DOHH2 (cell line): ENCODE data around the gene DOK6.

ENCODE experiments used
- H3F3A ChIP-seq: fragments of 200-600 bp; sonication (generic), shearing (Covaris generic); 2 replicates; pipeline ENCODE4 v1.6.0; 2016; ENCODE audit warnings: antibody characterized with exemption, mild to moderate bottlenecking; ENCODE audit not compliant: control insufficient read depth, insufficient read depth
- H3K27ac ChIP-seq: fragments of 200-600 bp; sonication (generic); 2 replicates; pipeline ENCODE4 v1.5.1; 2014; ENCODE audit warnings: low read depth, mild to moderate bottlenecking, low read length, moderate library complexity
- H3K27me3 ChIP-seq: fragments of 200-600 bp; sonication (generic); 2 replicates; pipeline ENCODE4 v1.6.1; 2014; ENCODE audit warnings: mild to moderate bottlenecking, low read length, mixed read lengths; ENCODE audit not compliant: control insufficient read depth
- H3K36me3 ChIP-seq: fragments of 200-600 bp; sonication (generic); 2 replicates; pipeline ENCODE4 v1.6.1; 2014; ENCODE audit warnings: mild to moderate bottlenecking, low read length, moderate library complexity, mixed read lengths; ENCODE audit not compliant: control insufficient read depth
- H3K4me1 ChIP-seq: fragments of 200-600 bp; sonication (generic); 2 replicates; pipeline ENCODE4 v1.6.1; 2014; ENCODE audit warnings: mild to moderate bottlenecking, low read length, mixed read lengths; ENCODE audit not compliant: control insufficient read depth
- H3K4me2 ChIP-seq: fragments of 200-600 bp; sonication (generic); 2 replicates; pipeline ENCODE4 v1.6.0; 2014; ENCODE audit warnings: mild to moderate bottlenecking, low read length, moderate library complexity
- H3K4me3 ChIP-seq: fragments of 200-600 bp; sonication (generic); 2 replicates; pipeline ENCODE4 v1.5.1; 2014; ENCODE audit warnings: mild to moderate bottlenecking, low read length, mixed read lengths
- H3K79me2 ChIP-seq: fragments of 200-600 bp; sonication (generic); 2 replicates; pipeline ENCODE4 v1.6.1; 2014; ENCODE audit warnings: mild to moderate bottlenecking, low read length, mixed read lengths; ENCODE audit not compliant: control insufficient read depth
- H3K9me2 ChIP-seq: fragments of 200-600 bp; sonication (generic); replicated peaks from 2 replicates; pipeline ENCODE4 v1.6.1; 2014; ENCODE audit warnings: mild to moderate bottlenecking, low read length, mixed read lengths; ENCODE audit not compliant: control insufficient read depth
- H3K9me3 ChIP-seq: fragments of 200-600 bp; sonication (generic); 2 replicates; pipeline ENCODE4 v1.6.1; 2014; ENCODE audit warnings: antibody characterized with exemption, low read length, mixed read lengths; ENCODE audit not compliant: control insufficient read depth, insufficient read depth
- H4K20me1 ChIP-seq: fragments of 200-600 bp; sonication (generic); 2 replicates; pipeline ENCODE4 v1.6.0; 2014; ENCODE audit warnings: low read depth, mild to moderate bottlenecking, antibody characterized with exemption, low read length, moderate library complexity; ENCODE audit not compliant: control insufficient read depth, insufficient read depth
- EZH2phosphoT487 ChIP-seq: fragments of 200-600 bp; sonication (generic); IDR thresholded peaks from 2 replicates; pipeline ENCODE4 v1.6.1; 2017; ENCODE audit warnings: borderline replicate concordance, mild to moderate bottlenecking, antibody characterized with exemption, low read length, moderate library complexity, mixed read lengths
- TF ChIP-seq, protein P1 (sequence below): fragments of 200-600 bp; sonication (generic); IDR thresholded peaks from one replicate; pipeline ENCODE4 v1.5.1; 2014; ENCODE audit warnings: antibody characterized with exemption, mild to moderate bottlenecking, low read depth, low read length; ENCODE audit not compliant: poor library complexity, severe bottlenecking

The DOK6 gene

DNA sequence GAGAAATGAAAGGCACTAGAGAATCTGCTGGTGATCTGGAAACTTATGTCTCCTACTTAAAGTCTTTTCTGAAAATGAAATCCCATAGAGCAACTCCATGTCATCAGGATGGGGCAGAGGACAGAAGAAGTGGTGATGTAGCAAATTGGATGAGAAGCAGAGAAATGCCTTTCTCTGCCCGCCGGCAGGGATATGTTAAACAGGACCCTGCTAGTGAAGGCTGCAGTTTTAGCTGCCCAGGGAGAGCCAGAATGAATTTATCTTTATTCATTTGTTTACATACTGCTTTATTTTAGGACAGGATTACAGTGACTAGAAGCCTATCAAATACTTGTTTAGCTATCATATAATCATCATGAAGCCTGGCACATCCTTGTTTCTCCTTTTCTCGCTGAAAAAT is 247.0 kb downstream of the DOK6 start:
- Histone ChIP-seq H3K79me2 (no peaks in the 10 kb centered on the region), H3K27ac (no peak overlapping the region), H3K4me3 (no peak overlapping the region), H3K4me2 (no peak overlapping the region), H3F3A (no peaks in the 10 kb centered on the region), H3K4me1 (no peaks in the 10 kb centered on the region), H3K9me2 (no peaks in the 10 kb centered on the region), H4K20me1 (no peaks in the 10 kb centered on the region), H3K36me3 (no peaks in the 10 kb centered on the region), H3K9me3 (no peaks in the 10 kb centered on the region), H3K27me3 (no peaks in the 10 kb centered on the region)
- TF ChIP-seq, protein P1, sequence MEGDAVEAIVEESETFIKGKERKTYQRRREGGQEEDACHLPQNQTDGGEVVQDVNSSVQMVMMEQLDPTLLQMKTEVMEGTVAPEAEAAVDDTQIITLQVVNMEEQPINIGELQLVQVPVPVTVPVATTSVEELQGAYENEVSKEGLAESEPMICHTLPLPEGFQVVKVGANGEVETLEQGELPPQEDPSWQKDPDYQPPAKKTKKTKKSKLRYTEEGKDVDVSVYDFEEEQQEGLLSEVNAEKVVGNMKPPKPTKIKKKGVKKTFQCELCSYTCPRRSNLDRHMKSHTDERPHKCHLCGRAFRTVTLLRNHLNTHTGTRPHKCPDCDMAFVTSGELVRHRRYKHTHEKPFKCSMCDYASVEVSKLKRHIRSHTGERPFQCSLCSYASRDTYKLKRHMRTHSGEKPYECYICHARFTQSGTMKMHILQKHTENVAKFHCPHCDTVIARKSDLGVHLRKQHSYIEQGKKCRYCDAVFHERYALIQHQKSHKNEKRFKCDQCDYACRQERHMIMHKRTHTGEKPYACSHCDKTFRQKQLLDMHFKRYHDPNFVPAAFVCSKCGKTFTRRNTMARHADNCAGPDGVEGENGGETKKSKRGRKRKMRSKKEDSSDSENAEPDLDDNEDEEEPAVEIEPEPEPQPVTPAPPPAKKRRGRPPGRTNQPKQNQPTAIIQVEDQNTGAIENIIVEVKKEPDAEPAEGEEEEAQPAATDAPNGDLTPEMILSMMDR, result no peak
- no peak for TF ChIP-seq EZH2phosphoT487

DNA sequence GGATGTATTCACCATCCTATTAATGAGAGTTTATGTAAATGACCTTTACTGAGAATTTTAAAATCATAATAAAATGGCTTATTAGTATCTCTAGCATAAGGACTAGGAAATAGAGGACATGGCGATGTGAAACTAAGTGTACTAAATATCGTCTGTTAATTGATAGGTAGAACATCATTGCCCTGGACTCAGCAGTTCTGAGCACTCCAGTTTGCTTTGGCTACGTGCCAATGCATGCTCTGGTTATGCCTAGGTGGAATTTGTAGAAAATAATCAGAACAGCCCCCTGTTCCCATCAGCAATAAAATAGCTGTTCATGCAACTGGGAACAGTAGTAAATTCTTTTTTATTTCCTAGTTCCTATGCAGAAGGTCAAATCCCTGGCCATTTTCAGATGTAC is 247.8 kb downstream of the DOK6 start:
- H3K4me1 ChIP-seq, result no peaks in the 10 kb centered on the region
- no peak for TF ChIP-seq EZH2phosphoT487
- TF ChIP-seq, protein P1, result no peak
- H3K36me3 ChIP-seq, result no peaks in the 10 kb centered on the region
- no peaks in the 10 kb centered on the region for H4K20me1 ChIP-seq
- H3K79me2 ChIP-seq, result no peaks in the 10 kb centered on the region
- H3K4me3 ChIP-seq, result no peak overlapping the region
- H3F3A ChIP-seq, result no peaks in the 10 kb centered on the region
- H3K27me3 ChIP-seq, result no peaks in the 10 kb centered on the region
- no peak overlapping the region for H3K4me2 ChIP-seq
- no peak overlapping the region for H3K27ac ChIP-seq
- H3K9me2 ChIP-seq, result no peaks in the 10 kb centered on the region
- H3K9me3 ChIP-seq, result no peaks in the 10 kb centered on the region

DNA sequence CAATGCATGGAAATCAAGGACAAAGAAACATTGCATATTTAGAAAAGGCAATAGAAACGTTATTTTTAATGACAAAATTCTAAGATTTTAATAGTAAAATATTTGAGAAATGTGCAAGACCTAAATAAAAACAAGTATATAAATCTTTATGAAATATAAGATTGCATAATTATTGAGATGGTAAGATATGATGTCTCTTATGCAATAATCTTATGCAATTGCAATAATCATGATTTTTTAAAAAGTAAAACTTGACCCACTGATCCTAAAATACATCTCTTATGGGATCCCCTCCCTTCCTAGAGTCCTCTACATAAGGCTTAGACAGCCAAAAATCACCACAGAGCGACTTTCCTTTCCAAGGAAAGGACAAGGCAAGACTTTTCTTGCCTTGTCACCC is 249.0 kb downstream of the DOK6 start:
- Histone ChIP-seq H3K9me3 (no peaks in the 10 kb centered on the region), H3K4me3 (no peak overlapping the region), H3K27ac (no peak overlapping the region), H3K27me3 (no peaks in the 10 kb centered on the region), H3F3A (no peaks in the 10 kb centered on the region), H3K4me1 (no peaks in the 10 kb centered on the region), H3K36me3 (no peaks in the 10 kb centered on the region), H3K79me2 (no peaks in the 10 kb centered on the region), H3K9me2 (no peaks in the 10 kb centered on the region), H3K4me2 (no peak overlapping the region), H4K20me1 (no peaks in the 10 kb centered on the region)
- TF ChIP-seq, protein P1, result no peak
- TF ChIP-seq EZH2phosphoT487, result no peak

DNA sequence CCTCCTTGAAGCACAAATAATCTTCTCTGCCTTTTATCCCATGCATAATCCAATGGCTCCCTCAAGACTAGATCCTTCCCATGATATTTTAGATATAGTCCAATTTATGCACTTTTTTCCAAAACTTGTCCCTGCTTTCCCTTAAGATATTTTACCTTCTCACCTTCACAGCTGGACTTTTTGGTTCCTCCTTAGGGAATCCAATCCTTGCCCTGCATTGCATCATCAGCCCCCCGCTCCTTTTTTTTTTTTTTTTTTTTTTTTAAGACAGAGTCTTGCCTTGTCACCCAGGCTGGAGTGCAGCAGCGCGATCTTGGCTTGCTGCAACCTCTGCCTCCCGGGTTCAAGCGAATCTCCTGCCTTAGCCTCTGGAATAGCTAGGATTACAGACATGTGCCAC is 250.6 kb downstream of the DOK6 start:
- Histone ChIP-seq H3K27me3 (no peaks in the 10 kb centered on the region), H3K4me1 (no peaks in the 10 kb centered on the region), H3K36me3 (no peaks in the 10 kb centered on the region), H3K9me2 (no peaks in the 10 kb centered on the region), H4K20me1 (no peaks in the 10 kb centered on the region), H3K9me3 (no peaks in the 10 kb centered on the region), H3K27ac (no peak overlapping the region), H3F3A (no peaks in the 10 kb centered on the region), H3K4me3 (no peak overlapping the region), H3K4me2 (no peak overlapping the region), H3K79me2 (no peaks in the 10 kb centered on the region)
- TF ChIP-seq EZH2phosphoT487, result no peak
- TF ChIP-seq, protein P1, result no peak
